ENCODE data around the gene CTAGE9.

CTAGE9 gene

GRCh38 chr6:131733376-131734016 lies 22.7 kb upstream of the CTAGE9 start:
- Histone ChIP-seq H3F3A (ENCODE audit: low read depth) (no peaks in the 10 kb centered on the region), H3K4me3 (ENCODE audit: low read length, poor library complexity, severe bottlenecking) (no peak overlapping the region), H4K20me1 (ENCODE audit: insufficient read depth, low read length, poor library complexity, severe bottlenecking) (no peaks in the 10 kb centered on the region), H3K27me3 (ENCODE audit: insufficient read depth, low read length, poor library complexity, severe bottlenecking) (peaks cover 8% of the 10 kb centered on the region), H2AFZ (ENCODE audit: low read length) (no peak overlapping the region), H3K36me3 (ENCODE audit: insufficient read depth, low read length) (no peaks in the 10 kb centered on the region), H3K9me3 (ENCODE audit: insufficient read depth, low read depth, low read length) (no peaks in the 10 kb centered on the region), H3K4me2 (ENCODE audit: low read depth, low read length, poor library complexity, severe bottlenecking) (no peak overlapping the region), H3K9ac (ENCODE audit: low read depth, low read length, poor library complexity, severe bottlenecking) (no peak overlapping the region), H3K9me2 (replicated peaks; ENCODE audit: low read depth, low read length) (no peaks in the 10 kb centered on the region), H3K79me2 (ENCODE audit: insufficient read depth, low read length) (no peaks in the 10 kb centered on the region), H3K4me1 (ENCODE audit: insufficient read depth, low read length, poor library complexity, severe bottlenecking) (no peaks in the 10 kb centered on the region)
- TF ChIP-seq EZH2phosphoT487 (IDR thresholded peaks at IDR 0.05; ENCODE audit: borderline replicate concordance) (no peak), CTCF (conservative IDR thresholded peaks at IDR 0.05; ENCODE audit: low read length) (no peak)

DNA sequence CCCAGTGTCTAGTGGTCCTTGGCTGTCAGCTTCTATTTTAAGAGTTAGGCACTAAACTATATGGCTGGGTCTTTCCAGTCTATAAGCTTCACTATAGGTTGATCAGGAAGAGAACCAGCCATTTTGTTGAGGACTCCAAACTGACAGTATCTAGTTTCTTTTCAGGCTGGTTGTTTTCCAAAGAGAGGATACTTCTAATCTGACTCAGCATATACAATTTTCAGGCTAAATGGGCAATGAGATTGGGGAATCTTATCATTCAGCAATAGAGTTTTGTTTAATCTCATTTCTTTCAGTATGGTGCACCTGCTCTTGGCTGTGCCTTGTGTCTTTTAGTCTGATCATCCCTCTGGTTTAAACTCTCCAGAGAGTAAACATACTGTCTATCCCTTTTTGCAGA lies 20.4 kb upstream of the CTAGE9 start:
- TF ChIP-seq CTCF (conservative IDR thresholded peaks at IDR 0.05; ENCODE audit: low read length) (no peak), EZH2phosphoT487 (IDR thresholded peaks at IDR 0.05; ENCODE audit: borderline replicate concordance) (no peak)
- no peaks in the 10 kb centered on the region for H4K20me1 ChIP-seq (ENCODE audit: insufficient read depth, low read length, poor library complexity, severe bottlenecking)
- no peak overlapping the region for H3K4me3 ChIP-seq (ENCODE audit: low read length, poor library complexity, severe bottlenecking)
- H3F3A ChIP-seq (ENCODE audit: low read depth) = no peaks in the 10 kb centered on the region
- no peaks in the 10 kb centered on the region for H3K79me2 ChIP-seq (ENCODE audit: insufficient read depth, low read length)
- no peaks in the 10 kb centered on the region for H3K36me3 ChIP-seq (ENCODE audit: insufficient read depth, low read length)
- no peaks in the 10 kb centered on the region for H3K9me3 ChIP-seq (ENCODE audit: insufficient read depth, low read depth, low read length)
- H3K4me2 ChIP-seq (ENCODE audit: low read depth, low read length, poor library complexity, severe bottlenecking) = no peak overlapping the region
- H2AFZ ChIP-seq (ENCODE audit: low read length) = no peak overlapping the region
- H3K9me2 ChIP-seq (replicated peaks; ENCODE audit: low read depth, low read length) = no peaks in the 10 kb centered on the region
- no peaks in the 10 kb centered on the region for H3K4me1 ChIP-seq (ENCODE audit: insufficient read depth, low read length, poor library complexity, severe bottlenecking)
- H3K27me3 ChIP-seq (ENCODE audit: insufficient read depth, low read length, poor library complexity, severe bottlenecking) = no peaks in the 10 kb centered on the region
- H3K9ac ChIP-seq (ENCODE audit: low read depth, low read length, poor library complexity, severe bottlenecking) = no peak overlapping the region

DNA sequence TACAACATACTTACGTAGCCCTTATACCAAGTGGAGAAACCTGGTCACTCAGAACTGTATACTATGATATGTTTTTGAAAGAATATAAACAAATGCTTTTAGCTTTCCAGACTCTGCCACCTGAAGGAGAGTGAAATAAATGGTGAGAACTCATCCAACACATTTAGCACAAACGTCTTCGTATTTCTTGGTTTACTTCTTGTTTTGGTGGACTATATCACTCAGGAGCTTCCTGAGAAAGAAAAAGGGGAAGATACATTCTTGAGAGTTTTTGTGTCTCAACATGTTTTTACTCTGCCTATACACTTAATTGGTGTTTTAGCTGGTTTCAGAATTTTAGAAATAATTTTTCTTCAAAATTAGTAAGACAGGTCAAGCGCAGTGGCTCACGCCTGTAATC lies 19.4 kb upstream of the CTAGE9 start:
- H3K9me3 ChIP-seq (ENCODE audit: insufficient read depth, low read depth, low read length) = no peaks in the 10 kb centered on the region
- no peak overlapping the region for H3K9ac ChIP-seq (ENCODE audit: low read depth, low read length, poor library complexity, severe bottlenecking)
- H3K36me3 ChIP-seq (ENCODE audit: insufficient read depth, low read length) = no peaks in the 10 kb centered on the region
- no peak overlapping the region for H3K4me2 ChIP-seq (ENCODE audit: low read depth, low read length, poor library complexity, severe bottlenecking)
- no peaks in the 10 kb centered on the region for H3K4me1 ChIP-seq (ENCODE audit: insufficient read depth, low read length, poor library complexity, severe bottlenecking)
- TF ChIP-seq CTCF (conservative IDR thresholded peaks at IDR 0.05; ENCODE audit: low read length) (no peak), EZH2phosphoT487 (IDR thresholded peaks at IDR 0.05; ENCODE audit: borderline replicate concordance) (no peak)
- H3K4me3 ChIP-seq (ENCODE audit: low read length, poor library complexity, severe bottlenecking) = no peak overlapping the region
- no peaks in the 10 kb centered on the region for H3K27me3 ChIP-seq (ENCODE audit: insufficient read depth, low read length, poor library complexity, severe bottlenecking)
- H3K79me2 ChIP-seq (ENCODE audit: insufficient read depth, low read length) = no peaks in the 10 kb centered on the region
- H2AFZ ChIP-seq (ENCODE audit: low read length) = no peak overlapping the region
- no peaks in the 10 kb centered on the region for H3K9me2 ChIP-seq (replicated peaks; ENCODE audit: low read depth, low read length)
- H4K20me1 ChIP-seq (ENCODE audit: insufficient read depth, low read length, poor library complexity, severe bottlenecking) = no peaks in the 10 kb centered on the region
- H3F3A ChIP-seq (ENCODE audit: low read depth) = no peaks in the 10 kb centered on the region
